Activated CD8-positive, alpha-beta memory T cell treated with anti-CD3 and anti-CD28 coated beads, Interleukin-2, amount 50 U/mL, for 4 hours (primary cell): ENCODE results near the gene COL27A1.

ENCODE experiments used
- DNase-seq: peaks from one replicate; pipeline ENCODE4 v3.0.0-alpha.2; 2020

COL27A1 gene

GRCh38 chr9:114275246-114276004 is 120.1 kb downstream of the COL27A1 start:
- DNase-seq, result no peak

DNA sequence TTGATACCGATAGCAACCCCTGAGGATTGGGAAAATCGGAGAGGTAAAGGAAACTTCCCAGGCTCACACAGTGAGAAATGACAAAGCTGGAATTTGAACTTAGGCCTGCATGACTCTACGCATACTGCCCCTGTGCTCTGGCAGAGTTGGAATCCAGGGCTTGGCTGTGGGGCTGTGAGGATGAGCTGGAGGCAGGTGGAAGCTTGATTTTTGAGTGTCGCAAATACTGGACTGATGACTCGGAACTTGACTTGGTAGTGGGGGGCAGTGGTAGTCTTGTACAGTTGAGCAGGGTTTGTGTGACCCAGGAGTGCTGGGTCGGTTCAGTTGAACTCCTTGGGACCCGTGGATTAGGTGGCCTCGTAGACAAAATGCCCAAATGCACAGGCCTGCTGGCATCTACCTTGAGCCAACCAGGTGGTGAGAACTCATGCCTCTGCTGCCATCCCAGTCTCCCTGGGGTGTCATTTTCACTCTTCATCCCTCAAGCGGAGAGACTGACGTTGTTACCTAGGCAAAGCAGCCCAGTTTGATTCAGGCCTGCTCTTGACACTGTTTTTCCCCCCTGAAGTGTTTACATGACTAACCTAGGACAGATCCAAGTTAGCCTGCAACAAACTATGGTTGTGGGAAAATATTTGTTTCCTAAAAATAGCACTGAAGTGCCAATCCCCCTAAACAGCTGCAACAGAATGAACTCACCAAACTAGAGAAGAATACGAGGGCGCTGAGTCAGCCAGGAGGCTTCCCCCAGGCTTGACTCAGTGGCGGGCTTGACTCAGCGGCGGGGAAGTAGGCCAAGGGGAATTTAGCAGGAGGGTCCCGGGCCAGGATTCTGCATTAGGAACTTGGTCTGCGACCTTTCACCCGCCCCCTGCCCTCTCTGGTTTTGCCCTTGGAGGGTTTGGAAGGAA is 121.8 kb downstream of the COL27A1 start:
- DNase-seq, result no peak

GRCh38 chr9:114278356-114278755 is 123.0 kb downstream of the COL27A1 start:
- DNase-seq, result no peak

- DNase-seq, result no peak
Measured at GRCh38 chr9:114278881-114279570, 123.7 kb downstream of the COL27A1 start.

GRCh38 chr9:114279693-114280092 is 124.4 kb downstream of the COL27A1 start:
- no peak for DNase-seq

GRCh38 chr9:114280636-114281472 is 125.5 kb downstream of the COL27A1 start:
- DNase-seq, result no peak

GRCh38 chr9:114281473-114282103 is 126.3 kb downstream of the COL27A1 start:
- DNase-seq, result no peak

GRCh38 chr9:114282104-114282485 is 126.8 kb downstream of the COL27A1 start:
- DNase-seq, result no peak

DNA sequence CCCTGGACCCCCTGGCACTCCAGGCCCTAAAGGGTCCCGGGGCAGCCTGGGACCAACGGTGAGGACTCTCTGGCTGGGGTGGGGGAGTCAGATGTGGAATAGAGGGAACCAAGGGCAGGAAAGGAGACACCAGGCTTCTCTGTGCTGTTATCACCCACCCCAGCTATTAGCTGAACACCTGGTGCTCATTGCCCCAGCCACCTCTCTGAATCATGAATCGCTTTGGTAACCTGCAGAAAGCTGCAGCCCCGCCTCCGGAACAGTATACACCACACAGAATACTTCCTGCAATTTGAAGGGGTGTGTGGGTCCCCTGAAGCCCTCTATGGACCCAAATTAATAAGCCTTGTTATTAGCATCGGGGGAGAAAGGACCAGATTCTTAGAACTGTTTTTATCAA is 127.2 kb downstream of the COL27A1 start:
- no peak for DNase-seq

DNA sequence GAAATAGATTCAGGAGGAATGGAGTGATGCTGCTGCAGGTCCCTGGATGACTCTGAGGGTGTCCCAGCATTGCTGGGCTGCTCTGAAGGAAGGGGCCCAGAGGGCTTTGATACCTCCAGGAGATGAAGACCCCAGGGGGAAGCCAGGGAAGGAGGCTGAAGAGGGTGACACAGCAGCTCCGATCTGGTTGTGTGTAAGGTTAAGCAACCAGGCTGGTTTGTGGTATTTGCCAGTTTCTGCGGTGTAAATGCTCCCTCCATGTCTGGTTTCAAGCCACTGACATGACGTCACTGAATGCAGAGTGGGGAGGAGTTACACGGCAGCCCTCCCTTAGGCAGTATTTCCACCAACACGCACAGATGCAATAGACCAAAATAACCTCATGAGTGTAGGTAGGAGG is 127.6 kb downstream of the COL27A1 start:
- no peak for DNase-seq

- peak; percentile 1 for DNase-seq
Measured at GRCh38 chr9:114283551-114284111, 128.3 kb downstream of the COL27A1 start.

- peak; percentile 5 for DNase-seq
Measured at GRCh38 chr9:114284316-114285060, 129.2 kb downstream of the COL27A1 start.

GRCh38 chr9:114285166-114285867 is 130.0 kb downstream of the COL27A1 start:
- peak; percentile 9 for DNase-seq

GRCh38 chr9:114286146-114286679 is 130.9 kb downstream of the COL27A1 start:
- DNase-seq, result peak; percentile 3

DNA sequence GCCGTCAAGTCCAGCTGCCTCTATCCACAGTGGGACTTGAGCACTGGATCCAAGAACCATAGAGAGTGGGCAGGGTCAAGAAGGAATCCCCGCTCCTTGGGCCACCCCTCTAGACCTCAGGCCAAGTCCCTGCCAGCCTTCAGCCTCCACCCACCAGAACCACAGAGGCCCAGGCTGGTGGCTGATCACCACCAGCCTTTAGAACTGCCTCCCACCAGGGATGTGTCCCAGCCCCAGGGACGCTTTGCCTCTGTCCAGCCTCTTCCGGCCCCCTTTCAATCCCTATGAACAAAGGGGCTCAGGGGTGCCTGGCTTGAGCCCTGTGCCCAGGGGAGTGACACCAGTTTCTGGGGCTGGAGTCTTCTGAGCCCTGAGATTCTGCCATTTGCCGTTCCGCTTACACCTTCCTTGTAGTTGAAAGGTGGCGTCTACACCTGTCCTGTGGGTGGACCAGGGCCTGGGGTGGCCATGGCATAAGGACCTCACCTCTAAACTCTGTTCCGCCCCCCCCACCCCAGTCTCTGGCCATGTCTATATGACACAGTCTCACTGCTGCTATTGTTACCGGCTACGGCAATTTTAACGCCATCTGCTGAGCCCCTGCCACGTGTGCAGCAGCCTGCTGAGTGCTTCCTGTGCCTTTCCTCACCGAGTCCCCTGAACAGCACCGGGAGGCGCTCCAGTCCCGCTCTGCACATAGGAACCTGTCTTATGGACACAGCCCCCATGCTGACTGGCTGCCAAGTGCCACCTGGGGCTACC is 131.8 kb downstream of the COL27A1 start:
- DNase-seq, result peak; percentile 13

GRCh38 chr9:114287763-114288192 is 132.4 kb downstream of the COL27A1 start:
- peak; percentile 8 for DNase-seq

DNA sequence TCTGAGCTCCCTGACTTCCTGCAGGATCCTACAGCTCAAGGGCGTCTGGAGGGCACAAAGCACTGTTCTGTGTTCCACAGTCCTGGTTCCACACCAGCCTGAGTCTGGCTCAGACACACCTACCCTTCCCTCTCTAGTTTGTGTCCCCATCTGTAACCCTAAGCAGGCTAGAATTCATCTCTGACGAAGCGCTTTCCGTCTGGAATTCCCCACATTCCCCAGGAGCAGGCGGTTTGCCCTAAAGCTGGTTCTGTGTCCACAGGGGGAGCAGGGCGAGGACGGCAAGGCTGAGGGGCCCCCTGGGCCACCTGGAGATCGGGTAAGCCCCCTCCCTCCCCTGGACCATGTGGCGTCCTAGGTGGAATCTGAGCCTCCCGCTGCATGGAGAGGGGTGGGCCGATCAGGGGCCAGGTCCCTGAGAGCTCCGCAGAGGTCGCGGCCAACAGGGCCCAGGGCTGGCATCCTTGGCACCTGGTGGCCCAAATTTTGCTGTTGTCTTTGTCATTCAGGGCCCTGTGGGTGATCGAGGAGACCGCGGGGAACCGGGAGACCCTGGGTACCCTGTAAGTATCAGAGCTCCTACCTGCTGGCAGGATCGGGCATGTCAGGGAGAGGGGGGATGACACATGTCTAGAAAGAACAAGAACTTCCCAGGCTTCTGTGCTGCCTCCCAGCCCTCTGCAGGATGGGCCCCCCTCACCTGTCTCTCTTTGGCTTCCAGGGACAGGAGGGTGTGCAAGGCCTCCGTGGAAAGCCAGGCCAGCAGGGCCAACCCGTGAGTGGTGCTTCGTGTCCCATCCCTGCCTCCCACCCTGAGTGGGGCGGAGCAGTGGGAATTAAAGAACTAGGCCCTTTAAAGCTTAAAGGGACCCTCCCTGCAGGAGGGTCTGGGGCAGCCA is 133.1 kb downstream of the COL27A1 start:
- DNase-seq, result peak; percentile 13

DNA sequence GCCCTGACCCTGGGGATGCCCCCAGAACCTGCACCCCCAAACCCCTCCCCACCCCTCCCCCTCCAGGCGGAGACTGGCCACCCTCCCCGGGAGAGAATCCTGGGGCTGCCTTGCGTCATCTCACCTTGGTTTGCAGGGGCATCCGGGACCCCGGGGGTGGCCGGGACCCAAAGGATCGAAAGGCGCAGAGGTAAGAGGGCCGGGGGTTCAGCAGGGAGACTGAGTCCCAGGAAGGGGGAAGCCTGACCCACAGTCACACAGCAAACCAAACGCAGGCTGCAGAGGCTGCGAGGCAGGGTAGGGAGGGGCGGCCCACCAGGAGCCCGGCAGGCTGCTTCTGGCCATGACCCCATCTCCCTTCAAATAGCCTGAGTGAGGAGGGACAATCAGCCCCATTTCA is 133.8 kb downstream of the COL27A1 start:
- peak; percentile 7 for DNase-seq
